Activated CD8-positive, alpha-beta memory T cell treated with anti-CD3 and anti-CD28 coated beads for 4 hours (primary cell): ENCODE results near the gene DTD1.

ENCODE experiments used
- DNase-seq, 2 donors: peaks; one replicate each; pipeline ENCODE4 v3.0.0-alpha.2; 2020; ENCODE audit warnings: low read depth in 2 of 2

Gene DTD1, protein sequence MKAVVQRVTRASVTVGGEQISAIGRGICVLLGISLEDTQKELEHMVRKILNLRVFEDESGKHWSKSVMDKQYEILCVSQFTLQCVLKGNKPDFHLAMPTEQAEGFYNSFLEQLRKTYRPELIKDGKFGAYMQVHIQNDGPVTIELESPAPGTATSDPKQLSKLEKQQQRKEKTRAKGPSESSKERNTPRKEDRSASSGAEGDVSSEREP

GRCh38 chr20:18587665-18588573 lies at the start of gene DTD1:
TSS of gene DTD1 (plus strand) at chr20:18588054. CDS start at chr20:18588073, 19 bp downstream.
- peak; percentile 64 to 68 for DNase-seq

DNA sequence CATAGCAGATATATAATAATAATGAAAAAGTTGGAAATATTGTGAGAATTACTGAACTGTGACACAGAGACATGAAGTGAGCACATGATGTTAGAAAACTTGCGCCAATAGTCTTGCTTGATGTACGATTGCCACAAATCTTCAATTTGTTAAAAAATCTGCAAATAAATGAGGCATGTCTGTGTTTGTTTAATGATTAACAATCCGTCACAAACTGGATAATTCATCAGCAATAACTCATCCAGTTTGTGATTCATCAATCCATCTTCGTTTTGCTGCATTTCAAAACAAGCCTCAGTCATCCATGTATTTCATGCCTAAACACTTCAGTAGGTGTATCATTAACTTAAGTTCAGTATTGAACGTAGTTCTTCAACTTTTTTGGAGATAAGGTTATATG lies 46.1 kb upstream of the DTD1 start:
- no peak for DNase-seq

DNA sequence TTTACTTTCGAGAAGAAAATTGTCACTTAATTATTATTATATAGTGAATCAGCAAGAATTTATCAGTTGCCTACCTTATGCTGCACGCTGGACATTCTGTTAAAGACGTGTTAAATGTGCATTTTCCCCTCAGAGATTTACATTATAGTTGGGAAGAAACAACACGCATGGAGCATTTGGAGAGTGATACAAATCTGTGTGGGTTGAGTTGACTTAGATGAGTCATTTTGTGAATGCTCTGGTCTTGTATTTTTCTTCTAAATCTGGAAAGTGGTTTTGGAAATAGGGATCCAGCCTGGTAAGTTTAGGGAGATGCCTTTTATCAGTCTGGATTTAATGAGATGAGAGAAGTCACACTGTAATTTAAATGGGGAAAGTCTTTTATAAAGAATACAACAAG lies 44.6 kb upstream of the DTD1 start:
- DNase-seq = no peak

- no peak for DNase-seq
These were observed 43.9 kb upstream of the DTD1 start for GRCh38 chr20:18543932-18544331.

DNA sequence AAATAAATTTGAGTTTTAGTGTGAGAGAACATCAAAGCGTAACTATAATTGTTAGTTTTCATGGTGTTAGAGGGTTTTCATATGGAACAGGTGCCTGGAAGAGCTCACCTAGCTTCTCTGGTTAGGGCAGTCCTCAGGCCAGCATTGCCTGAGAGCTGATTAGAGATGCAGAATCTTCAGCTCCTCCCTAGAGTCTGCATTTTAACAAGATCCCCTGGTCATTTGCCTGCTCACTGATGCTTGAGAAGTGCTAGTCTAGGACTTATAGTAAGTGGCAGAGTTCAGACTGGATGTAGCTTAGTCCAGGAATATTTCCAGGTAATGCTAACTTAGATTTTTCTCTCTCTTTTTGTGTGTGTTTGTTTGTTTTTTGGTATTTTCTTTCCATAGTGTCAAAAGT lies 42.3 kb upstream of the DTD1 start:
- no peak for DNase-seq

DNA sequence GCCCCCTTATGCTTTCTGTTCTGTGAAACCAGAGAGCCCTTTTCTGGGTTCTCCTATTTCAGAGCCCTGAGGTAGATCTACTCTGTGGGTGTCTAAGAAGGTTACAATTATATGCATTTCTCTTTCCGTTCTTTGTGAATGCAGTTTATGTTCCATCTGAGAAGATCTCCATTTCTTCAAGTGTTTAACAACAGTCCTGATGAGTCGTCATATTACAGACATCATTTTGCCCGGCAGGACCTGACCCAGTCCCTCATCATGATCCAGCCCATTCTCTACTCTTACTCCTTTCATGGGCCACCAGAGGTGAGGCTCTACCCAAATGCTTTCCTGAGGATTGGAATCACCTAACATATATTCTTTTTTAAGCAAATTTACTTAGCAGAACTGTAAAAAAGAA lies 39.4 kb upstream of the DTD1 start:
- no peak for DNase-seq

DNA sequence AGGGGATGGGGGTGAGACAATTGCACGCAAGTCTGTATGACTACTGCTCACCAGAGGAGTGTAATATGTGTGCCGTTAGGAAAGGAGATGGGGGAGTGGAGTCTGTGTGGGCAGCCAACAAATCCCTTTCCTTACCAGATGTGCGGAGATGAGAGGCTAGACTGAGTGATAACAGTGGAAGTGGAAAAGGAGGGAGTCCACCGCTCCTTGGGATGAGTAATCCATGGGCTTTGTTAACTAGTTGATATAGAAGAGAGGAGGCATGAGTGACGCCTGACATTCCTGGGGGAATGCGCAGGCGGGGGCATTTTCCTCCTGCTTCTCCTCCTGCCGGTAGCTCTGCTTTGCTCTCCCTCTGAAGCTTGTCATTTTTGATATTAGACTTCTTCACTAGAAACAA lies 34.1 kb upstream of the DTD1 start:
- DNase-seq = no peak

DNA sequence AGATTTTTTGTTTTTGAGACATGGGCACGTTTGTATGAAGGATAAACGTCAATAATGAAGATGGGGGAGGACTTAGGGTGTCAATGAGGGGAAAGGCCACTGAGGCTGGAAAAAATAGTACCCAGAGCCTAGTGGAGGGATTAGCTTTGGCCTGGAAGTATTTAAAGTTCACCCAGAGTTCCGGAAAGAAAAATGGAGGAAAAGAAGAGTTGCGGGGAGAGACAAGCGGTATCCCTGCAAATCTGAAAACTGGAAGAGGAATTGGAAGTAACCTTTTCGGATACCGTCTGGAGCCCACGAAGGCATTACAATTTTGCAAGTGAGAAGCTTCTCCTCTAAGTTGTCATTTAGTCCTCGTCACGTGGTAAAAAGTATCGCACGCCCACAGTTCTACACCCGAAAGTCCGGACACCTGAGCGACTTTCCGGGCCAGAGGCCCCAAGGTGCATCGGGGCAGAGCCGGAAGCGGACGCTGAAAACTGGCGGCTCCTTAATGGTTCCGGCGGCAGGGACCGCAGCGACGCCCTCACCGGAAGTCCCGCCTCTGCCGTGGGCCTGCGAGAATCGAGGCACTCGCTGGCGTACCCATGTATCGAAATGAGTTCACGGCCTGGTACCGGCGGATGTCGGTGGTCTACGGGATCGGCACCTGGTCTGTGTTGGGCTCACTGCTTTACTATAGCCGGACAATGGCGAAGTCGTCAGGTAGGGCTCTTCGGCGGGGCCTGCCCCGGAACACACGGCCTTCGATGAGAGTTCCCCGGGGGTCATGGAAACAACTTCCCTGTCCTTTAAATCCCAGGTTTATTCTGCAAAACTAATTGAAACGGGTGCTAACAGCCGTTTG lies 20.7 kb upstream of the DTD1 start, which contains the start of gene SMIM26:
Gene SMIM26 (plus strand): TSS at position 541 of the 847 bp plus-strand sequence. CDS start 47 bp downstream, at position 588.
- peak; percentile 85 to 88 for DNase-seq

GRCh38 chr20:18567739-18568091 lies 20.1 kb upstream of the DTD1 start:
- no peak for DNase-seq

DNA sequence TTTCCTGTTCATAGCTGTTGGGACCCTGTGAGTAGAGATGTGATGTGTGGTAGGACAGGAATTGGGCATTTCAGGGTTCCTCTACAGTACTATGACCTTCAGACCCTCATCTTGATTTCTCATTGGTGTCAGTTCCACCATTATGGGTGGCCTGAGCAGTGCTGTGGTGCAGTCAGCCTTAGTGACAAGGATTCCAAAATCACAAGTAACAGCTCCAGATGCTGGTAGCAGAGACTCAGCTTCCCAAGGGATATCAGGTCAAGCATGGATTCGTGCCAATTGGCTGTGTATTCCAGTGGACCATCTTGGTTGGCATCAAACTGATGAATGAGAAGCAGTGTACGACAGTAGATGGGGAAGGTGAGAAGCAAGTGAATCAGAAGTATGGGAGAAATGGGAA lies 16.8 kb upstream of the DTD1 start:
- no peak for DNase-seq

DNA sequence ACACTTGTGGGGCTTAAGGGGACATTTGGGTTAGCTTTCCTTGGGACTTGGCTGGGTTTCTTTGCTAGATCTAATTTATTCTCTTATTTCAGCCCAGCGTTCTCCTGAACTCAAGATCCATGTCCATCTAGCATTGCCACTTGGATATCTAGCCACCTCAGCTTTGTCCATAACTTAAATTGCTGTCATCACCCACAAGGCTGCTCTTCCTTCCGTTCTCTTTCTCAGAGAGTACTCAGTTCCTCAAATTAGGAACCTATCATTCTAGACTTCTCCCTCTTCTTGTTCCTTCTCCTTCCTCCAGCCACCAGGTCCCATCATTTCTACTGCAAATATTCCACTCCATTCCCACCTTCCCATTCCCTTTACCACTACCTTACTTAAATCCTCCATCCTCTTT lies 16.3 kb upstream of the DTD1 start:
- no peak for DNase-seq

GRCh38 chr20:18577942-18578341 lies 9.9 kb upstream of the DTD1 start:
- DNase-seq = no peak

DNA sequence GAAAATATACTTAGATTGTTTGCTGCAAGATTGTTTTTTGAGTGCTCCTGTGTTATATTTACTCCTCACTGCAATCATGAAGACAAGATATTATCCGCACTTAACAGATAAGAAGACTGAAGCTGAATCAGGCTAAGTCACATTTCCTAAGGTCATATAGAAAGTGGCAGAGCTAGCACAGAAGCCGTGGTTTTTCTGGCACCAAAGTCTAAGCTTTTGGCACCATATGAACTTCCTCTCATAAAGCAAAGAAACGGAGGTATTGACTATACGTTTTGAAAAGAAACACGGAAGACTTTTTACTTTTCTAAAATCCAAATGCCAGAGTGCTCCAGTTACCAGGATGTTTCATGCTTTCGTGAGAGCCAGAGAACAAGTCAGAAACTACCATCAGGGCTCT lies 9.3 kb upstream of the DTD1 start:
- DNase-seq = no peak

GRCh38 chr20:18580012-18580411 lies 7.8 kb upstream of the DTD1 start:
- DNase-seq = no peak

GRCh38 chr20:18585134-18585533 lies 2.7 kb upstream of the DTD1 start:
- no peak for DNase-seq

DNA sequence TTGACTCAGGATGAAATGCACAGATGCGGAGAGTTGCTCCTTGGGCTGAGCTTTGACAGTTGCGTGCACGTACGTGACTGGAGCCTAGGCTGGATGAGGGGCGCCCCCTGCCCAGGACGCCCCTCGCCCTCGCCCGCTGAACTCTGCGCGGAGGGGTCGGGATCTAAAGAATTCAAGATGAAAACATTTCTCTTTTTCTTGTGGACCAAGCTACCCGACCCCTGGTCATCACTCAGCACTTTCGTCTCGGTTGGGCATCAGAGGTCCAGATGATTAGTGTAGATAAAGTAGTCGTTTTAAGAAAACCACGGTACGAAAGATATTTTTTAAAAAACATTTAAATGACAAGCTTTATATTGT lies 700 bp downstream of the DTD1 start:
- no peak for DNase-seq

- no peak for DNase-seq
These were observed 2.3 kb downstream of the DTD1 start for GRCh38 chr20:18589941-18590674.

DNA sequence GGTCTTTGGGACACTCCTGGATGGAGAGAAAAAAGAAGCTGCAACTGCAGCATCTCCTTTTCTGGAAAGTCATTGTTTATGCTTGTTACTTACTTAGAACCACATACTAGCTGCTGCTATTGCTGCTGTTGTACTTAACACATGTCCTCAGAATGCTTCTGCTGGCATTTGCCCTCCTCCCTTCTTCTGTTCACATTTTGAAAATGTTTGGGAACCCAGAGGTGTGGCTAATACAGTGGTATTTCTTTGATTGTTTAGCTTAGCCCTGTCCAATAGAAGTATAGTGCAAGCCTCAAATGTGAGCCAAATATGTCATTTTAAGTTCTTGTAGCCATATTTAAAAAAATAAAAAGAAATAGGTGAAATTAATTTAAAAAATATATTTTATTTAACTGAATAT lies 8.4 kb downstream of the DTD1 start:
- DNase-seq = no peak

DNA sequence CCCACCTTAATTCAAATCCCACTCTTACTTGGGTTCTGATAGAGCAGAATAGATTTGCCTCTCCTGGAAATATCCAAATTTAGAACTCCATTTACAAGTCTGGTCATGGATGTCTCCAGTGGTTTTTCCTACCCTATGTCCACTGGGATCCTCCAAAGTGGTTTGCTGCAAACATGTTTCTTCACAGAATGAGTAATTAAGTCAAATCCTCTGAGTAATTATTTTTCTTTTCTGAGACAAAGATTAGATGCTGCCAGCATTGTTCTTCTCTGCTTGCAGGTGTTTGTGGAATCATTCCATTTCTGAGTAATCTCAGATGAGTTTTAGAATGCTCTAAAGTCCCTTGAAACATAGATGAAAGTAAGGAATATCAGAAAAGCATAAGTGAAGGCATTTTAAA lies 21.9 kb downstream of the DTD1 start:
- DNase-seq = no peak

- no peak for DNase-seq
These were observed 23.6 kb downstream of the DTD1 start for GRCh38 chr20:18611492-18611891.

DNA sequence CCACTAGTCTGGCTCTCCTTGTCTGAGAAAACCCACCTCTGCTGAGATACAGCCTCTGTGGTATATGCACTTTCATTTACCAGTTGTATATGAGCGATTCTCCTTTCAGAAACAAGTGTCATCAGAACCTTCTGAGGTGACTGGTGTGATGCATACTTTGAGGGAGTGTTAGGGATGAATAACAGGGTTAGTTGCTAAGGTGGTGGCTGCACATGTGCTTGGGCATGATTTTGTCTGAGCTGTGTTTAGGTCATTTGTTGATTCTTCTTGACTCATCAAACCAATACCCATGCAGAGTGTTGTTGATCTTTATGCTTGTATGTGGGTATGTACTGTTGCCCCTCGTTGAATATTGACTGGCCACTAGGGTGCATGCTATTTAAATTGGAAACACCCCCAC lies 25.7 kb downstream of the DTD1 start:
- DNase-seq = no peak

- DNase-seq = no peak
These were observed 26.4 kb downstream of the DTD1 start for GRCh38 chr20:18614244-18614643.
